H9 (cell line): ENCODE data around the gene NRXN3. TPM values are rescaled to one million over a fixed set of nuclear protein-coding genes. Genes with fewer than 3 reads are reported as not detected.
A peak's percentile ranks its signal among the peaks of the same experiment; 100 is the strongest.

Experiments used
- DNase-seq: peaks from one replicate; pipeline ENCODE4 v3.0.0-alpha.2; 2017
- H2AFZ ChIP-seq: one replicate; pipeline ENCODE4 v1.6.1; 2013; ENCODE audit warnings: mild to moderate bottlenecking, low read length, control low read depth, moderate library complexity
- H2AK5ac ChIP-seq: 2 replicates; pipeline ENCODE4 v1.6.1; 2013; ENCODE audit warnings: low read length, control low read depth, mixed read lengths; ENCODE audit not compliant: insufficient read length
- H2BK120ac ChIP-seq: one replicate; pipeline ENCODE4 v1.6.1; 2013; ENCODE audit warnings: low read depth, mild to moderate bottlenecking, low read length, control low read depth, inconsistent platforms; ENCODE audit not compliant: poor library complexity, severe bottlenecking
- H2BK12ac ChIP-seq: 2 replicates; pipeline ENCODE4 v1.6.1; 2013; ENCODE audit warnings: low read length, control low read depth, mixed read lengths, low read depth; ENCODE audit not compliant: insufficient read length
- H2BK15ac ChIP-seq: 2 replicates; pipeline ENCODE4 v1.6.1; 2013; ENCODE audit warnings: low read depth, low read length, control low read depth
- H2BK20ac ChIP-seq: one replicate; pipeline ENCODE4 v1.6.1; 2013; ENCODE audit warnings: low read depth, mild to moderate bottlenecking, low read length, control low read depth, inconsistent platforms; ENCODE audit not compliant: poor library complexity, severe bottlenecking
- H2BK5ac ChIP-seq: 2 replicates; pipeline ENCODE4 v1.6.1; 2013; ENCODE audit warnings: low read length, control low read depth, mixed read lengths; ENCODE audit not compliant: insufficient read length
- H3K14ac ChIP-seq: 2 replicates; pipeline ENCODE4 v1.6.1; 2013; ENCODE audit warnings: low read length, control low read depth; ENCODE audit not compliant: insufficient read depth
- H3K18ac ChIP-seq: 2 replicates; pipeline ENCODE4 v1.6.1; 2013; ENCODE audit warnings: low read depth, mild to moderate bottlenecking, mixed read lengths, low read length, control low read depth; ENCODE audit not compliant: insufficient read length
- H3K23ac ChIP-seq: 2 replicates; pipeline ENCODE4 v1.6.1; 2013; ENCODE audit warnings: low read length, control low read depth, mixed read lengths, low read depth; ENCODE audit not compliant: insufficient read length
- H3K23me2 ChIP-seq: 2 replicates; pipeline ENCODE4 v1.6.1; 2013; ENCODE audit warnings: low read depth, mild to moderate bottlenecking, mixed read lengths, low read length, control low read depth; ENCODE audit not compliant: insufficient read length, poor library complexity, severe bottlenecking
- H3K27ac ChIP-seq: 2 replicates; pipeline ENCODE4 v1.5.1; 2013; ENCODE audit warnings: low read length, control low read depth, mixed read lengths, low read depth; ENCODE audit not compliant: insufficient read length
- H3K27me3 ChIP-seq: 2 replicates; pipeline ENCODE4 v1.6.1; 2013; ENCODE audit warnings: low read length, control low read depth, inconsistent platforms; ENCODE audit not compliant: insufficient read depth
- H3K4ac ChIP-seq: 2 replicates; pipeline ENCODE4 v1.6.1; 2013; ENCODE audit warnings: low read depth, mild to moderate bottlenecking, control low read depth, inconsistent platforms, low read length, moderate library complexity
- H3K4me1 ChIP-seq: 2 replicates; pipeline ENCODE4 v1.6.1; 2013; ENCODE audit warnings: low read length, control low read depth, inconsistent platforms; ENCODE audit not compliant: insufficient read depth
- H3K4me2 ChIP-seq: 2 replicates; pipeline ENCODE4 v1.6.1; 2013; ENCODE audit warnings: low read length, control low read depth, mixed read lengths; ENCODE audit not compliant: insufficient read length, insufficient read depth
- H3K56ac ChIP-seq: 2 replicates; pipeline ENCODE4 v1.6.1; 2013; ENCODE audit warnings: low read depth, mild to moderate bottlenecking, mixed read lengths, low read length, control low read depth; ENCODE audit not compliant: insufficient read length
- H3K79me1 ChIP-seq: 2 replicates; pipeline ENCODE4 v1.6.1; 2013; ENCODE audit warnings: low read depth, mild to moderate bottlenecking, moderate library complexity, low read length, control low read depth, inconsistent platforms; ENCODE audit not compliant: insufficient read depth, poor library complexity, severe bottlenecking
- H3K79me2 ChIP-seq: 2 replicates; pipeline ENCODE4 v1.6.1; 2013; ENCODE audit warnings: low read length, control low read depth, inconsistent platforms; ENCODE audit not compliant: insufficient read depth
- H3K9ac ChIP-seq: 2 replicates; pipeline ENCODE4 v1.6.1; 2013; ENCODE audit warnings: low read length, control low read depth, mixed read lengths; ENCODE audit not compliant: insufficient read length; ENCODE audit errors: extremely low read depth
- H3K9me3 ChIP-seq: one replicate; pipeline ENCODE4 v1.6.1; 2013; ENCODE audit warnings: low read depth, low read length, inconsistent platforms; ENCODE audit not compliant: control insufficient read depth
- H3T11ph ChIP-seq: one replicate; pipeline ENCODE4 v1.6.1; 2013; ENCODE audit warnings: mild to moderate bottlenecking, low read length, control low read depth, inconsistent platforms
- H4K20me1 ChIP-seq: one replicate; pipeline ENCODE4 v1.6.1; 2013; ENCODE audit not compliant: control insufficient read depth, insufficient read length, insufficient read depth
- H4K5ac ChIP-seq: 2 replicates; pipeline ENCODE4 v1.6.1; 2013; ENCODE audit warnings: low read depth, mild to moderate bottlenecking, mixed read lengths, low read length, control low read depth; ENCODE audit not compliant: insufficient read length
- H4K8ac ChIP-seq: replicated peaks from 2 replicates; pipeline ENCODE4 v1.6.1; 2013; ENCODE audit warnings: low read length, control low read depth, mixed read lengths, low read depth; ENCODE audit not compliant: insufficient read length
- H4K91ac ChIP-seq: 2 replicates; pipeline ENCODE4 v1.6.1; 2013; ENCODE audit warnings: low read depth, mild to moderate bottlenecking, moderate library complexity, mixed read lengths, low read length, control low read depth; ENCODE audit not compliant: insufficient read length
- H3K27ac Mint-ChIP-seq, 3 experiments: 2 replicates in 2 of 3; 3 replicates in 1 of 3; pipeline ENCODE4 v1.8.0; 2020 to 2021; ENCODE audit warnings: mixed read lengths in 3 of 3, mild to moderate bottlenecking in 1 of 3, moderate library complexity in 1 of 3
- H3K27me3 Mint-ChIP-seq: 2 replicates; pipeline ENCODE4 v1.8.0; 2021; ENCODE audit warnings: low read depth, mild to moderate bottlenecking, moderate library complexity, mixed read lengths
- H3K36me3 Mint-ChIP-seq, 3 experiments: 2 replicates in 2 of 3; 3 replicates in 1 of 3; pipeline ENCODE4 v1.8.0; 2020 to 2021; ENCODE audit warnings: low read depth in 3 of 3, mixed read lengths in 3 of 3; ENCODE audit not compliant: insufficient read depth in 1 of 3
- H3K4me1 Mint-ChIP-seq, 2 experiments: 2 replicates each; pipeline ENCODE4 v1.8.0; 2020; ENCODE audit warnings: mixed read lengths in 2 of 2
- H3K4me3 Mint-ChIP-seq, 2 experiments: 2 replicates in 1 of 2; 3 replicates in 1 of 2; pipeline ENCODE4 v1.8.0; 2020 to 2021; ENCODE audit warnings: mild to moderate bottlenecking in 2 of 2, mixed read lengths in 2 of 2, moderate library complexity in 1 of 2
- H3K9me3 Mint-ChIP-seq, 2 experiments: 2 replicates in 1 of 2; 3 replicates in 1 of 2; pipeline ENCODE4 v1.8.0; 2020; ENCODE audit warnings: mild to moderate bottlenecking in 2 of 2, mixed read lengths in 2 of 2, moderate library complexity in 1 of 2
- WGBS: extraction: QIAGEN DNeasy Blood & Tissue Kit; methylation state at CpG from one replicate; pipeline ENCODE4 v1.1.7; 2013; ENCODE audit warnings: missing lambda C conversion rate, low lambda C conversion rate, mixed read lengths; ENCODE audit not compliant: insufficient read length; ENCODE audit errors: extremely low coverage; 5-methylcytosine and 5-hydroxymethylcytosine counted together
- total RNA-seq: library from RNA; stranded (reverse); gene quantifications from 2 replicates; pipeline ENCODE4 v1.2.1, GENCODE V29; 2021
- TF ChIP-seq, protein P1 (sequence below): fragments of 200-600 bp; sonication (generic); conservative IDR thresholded peaks from 3 replicates; pipeline ENCODE4 v1.8.0; 2021; ENCODE audit warnings: antibody characterized with exemption, mild to moderate bottlenecking

The NRXN3 gene
- total RNA-seq, 1 experiment from 2014 or later: 1.8 TPM

DNA sequence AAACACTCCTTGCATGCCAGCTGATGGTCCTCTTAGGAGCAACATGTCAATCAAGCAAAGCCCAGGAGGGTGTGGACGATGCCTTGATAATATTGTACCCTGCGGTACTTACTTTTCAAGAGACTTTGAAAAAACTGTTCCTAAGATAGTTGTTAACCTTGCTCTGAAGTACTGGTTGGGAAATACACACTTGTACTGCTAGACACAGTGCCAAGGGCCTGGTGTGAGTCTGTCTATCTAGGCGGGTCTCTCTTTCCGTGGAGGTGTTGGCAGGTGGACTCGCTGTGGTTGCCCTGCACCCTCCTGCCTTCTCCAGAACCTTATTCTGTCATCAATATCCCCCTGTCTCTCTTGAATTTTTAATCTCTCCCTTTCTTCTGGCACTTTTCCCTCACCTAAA is 189.4 kb downstream of the NRXN3 start:
- Histone ChIP-seq H3T11ph (no peak overlapping the region), H3K79me1 (no peaks in the 10 kb centered on the region), H3K9me3 (no peaks in the 10 kb centered on the region), H4K8ac (no peak overlapping the region), H3K56ac (no peak overlapping the region), H2BK5ac (no peak overlapping the region), H2AK5ac (no peak overlapping the region), H2BK15ac (no peak overlapping the region), H2BK12ac (no peak overlapping the region), H3K27me3 (no peaks in the 10 kb centered on the region), H2AFZ (no peak overlapping the region), H3K4me1 (no peaks in the 10 kb centered on the region), H4K91ac (no peak overlapping the region), H3K27ac (no peak overlapping the region), H2BK20ac (no peak overlapping the region), H4K5ac (no peak overlapping the region), H3K9ac (no peak overlapping the region), H3K14ac (no peak overlapping the region), H2BK120ac (no peak overlapping the region), H3K23ac (no peak overlapping the region), H3K18ac (no peak overlapping the region), H3K79me2 (no peaks in the 10 kb centered on the region), H3K4ac (no peak overlapping the region), H4K20me1 (no peaks in the 10 kb centered on the region), H3K23me2 (no peaks in the 10 kb centered on the region), H3K4me2 (no peak overlapping the region)
- no peak for DNase-seq
- Mint-ChIP-seq H3K9me3 (no peaks in the 10 kb centered on the region), H3K4me3 (no peak overlapping the region), H3K27ac (peak overlapping the region in 2 of 3 experiments; percentile 14 to 44; a peak in 1 of 7 replicates), H3K36me3 (no peaks in the 10 kb centered on the region; a peak in 1 of 7 replicates), H3K4me1 (peaks cover 7 to 8% of the 10 kb centered on the region in 2 experiments), H3K27me3 (no peaks in the 10 kb centered on the region)
- WGBS: no CpG with 5 or more reads among the region's 5 CpGs
- TF ChIP-seq, protein P1, sequence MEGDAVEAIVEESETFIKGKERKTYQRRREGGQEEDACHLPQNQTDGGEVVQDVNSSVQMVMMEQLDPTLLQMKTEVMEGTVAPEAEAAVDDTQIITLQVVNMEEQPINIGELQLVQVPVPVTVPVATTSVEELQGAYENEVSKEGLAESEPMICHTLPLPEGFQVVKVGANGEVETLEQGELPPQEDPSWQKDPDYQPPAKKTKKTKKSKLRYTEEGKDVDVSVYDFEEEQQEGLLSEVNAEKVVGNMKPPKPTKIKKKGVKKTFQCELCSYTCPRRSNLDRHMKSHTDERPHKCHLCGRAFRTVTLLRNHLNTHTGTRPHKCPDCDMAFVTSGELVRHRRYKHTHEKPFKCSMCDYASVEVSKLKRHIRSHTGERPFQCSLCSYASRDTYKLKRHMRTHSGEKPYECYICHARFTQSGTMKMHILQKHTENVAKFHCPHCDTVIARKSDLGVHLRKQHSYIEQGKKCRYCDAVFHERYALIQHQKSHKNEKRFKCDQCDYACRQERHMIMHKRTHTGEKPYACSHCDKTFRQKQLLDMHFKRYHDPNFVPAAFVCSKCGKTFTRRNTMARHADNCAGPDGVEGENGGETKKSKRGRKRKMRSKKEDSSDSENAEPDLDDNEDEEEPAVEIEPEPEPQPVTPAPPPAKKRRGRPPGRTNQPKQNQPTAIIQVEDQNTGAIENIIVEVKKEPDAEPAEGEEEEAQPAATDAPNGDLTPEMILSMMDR: no peak
